GM12872 (cell line): Measurements from ENCODE around the gene VPS37B.

Experiments
- TF ChIP-seq, protein P1 (sequence below): IDR thresholded peaks from 3 replicates; pipeline ENCODE4 v1.5.1; 2011; ENCODE audit warnings: low read depth, mild to moderate bottlenecking, low read length, moderate library complexity; ENCODE audit not compliant: insufficient read depth

VPS37B gene

GRCh38 chr12:122860040-122860853 is 35.7 kb downstream of the VPS37B start:
- TF ChIP-seq, protein P1, sequence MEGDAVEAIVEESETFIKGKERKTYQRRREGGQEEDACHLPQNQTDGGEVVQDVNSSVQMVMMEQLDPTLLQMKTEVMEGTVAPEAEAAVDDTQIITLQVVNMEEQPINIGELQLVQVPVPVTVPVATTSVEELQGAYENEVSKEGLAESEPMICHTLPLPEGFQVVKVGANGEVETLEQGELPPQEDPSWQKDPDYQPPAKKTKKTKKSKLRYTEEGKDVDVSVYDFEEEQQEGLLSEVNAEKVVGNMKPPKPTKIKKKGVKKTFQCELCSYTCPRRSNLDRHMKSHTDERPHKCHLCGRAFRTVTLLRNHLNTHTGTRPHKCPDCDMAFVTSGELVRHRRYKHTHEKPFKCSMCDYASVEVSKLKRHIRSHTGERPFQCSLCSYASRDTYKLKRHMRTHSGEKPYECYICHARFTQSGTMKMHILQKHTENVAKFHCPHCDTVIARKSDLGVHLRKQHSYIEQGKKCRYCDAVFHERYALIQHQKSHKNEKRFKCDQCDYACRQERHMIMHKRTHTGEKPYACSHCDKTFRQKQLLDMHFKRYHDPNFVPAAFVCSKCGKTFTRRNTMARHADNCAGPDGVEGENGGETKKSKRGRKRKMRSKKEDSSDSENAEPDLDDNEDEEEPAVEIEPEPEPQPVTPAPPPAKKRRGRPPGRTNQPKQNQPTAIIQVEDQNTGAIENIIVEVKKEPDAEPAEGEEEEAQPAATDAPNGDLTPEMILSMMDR: peak; percentile 90

GRCh38 chr12:122859303-122860039 is 36.5 kb downstream of the VPS37B start:
- TF ChIP-seq, protein P1: no peak

GRCh38 chr12:122858591-122859302 is 37.2 kb downstream of the VPS37B start:
- TF ChIP-seq, protein P1: no peak

GRCh38 chr12:122858171-122858570 is 37.8 kb downstream of the VPS37B start:
- TF ChIP-seq, protein P1: no peak

DNA sequence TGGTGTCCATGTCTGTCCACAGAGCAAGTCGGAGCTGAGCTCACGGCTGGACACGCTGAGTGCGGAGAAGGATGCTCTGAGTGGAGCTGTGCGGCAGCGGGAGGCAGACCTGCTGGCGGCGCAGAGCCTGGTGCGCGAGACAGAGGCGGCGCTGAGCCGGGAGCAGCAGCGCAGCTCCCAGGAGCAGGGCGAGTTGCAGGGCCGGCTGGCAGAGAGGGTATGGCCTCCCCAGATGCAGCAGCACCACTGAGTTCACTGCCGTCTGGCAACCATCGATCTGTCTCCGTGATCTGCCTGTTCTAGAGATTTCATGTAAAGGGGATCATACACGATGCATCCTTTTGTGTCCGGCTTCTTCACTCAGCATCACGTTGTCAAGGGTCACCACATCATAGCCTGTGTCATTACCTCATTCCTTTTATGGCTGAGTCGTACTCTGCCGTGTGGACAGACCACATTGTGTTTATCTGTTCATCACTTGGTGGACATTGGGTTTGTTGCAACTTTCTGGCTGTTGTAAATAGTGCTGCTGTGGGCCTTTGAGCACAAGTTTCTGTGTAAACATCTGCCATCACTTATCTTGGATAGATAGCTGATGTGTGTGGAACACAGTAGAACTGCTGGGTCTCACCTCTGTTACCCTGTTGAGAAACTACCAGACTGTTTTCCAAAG is 38.8 kb downstream of the VPS37B start:
- TF ChIP-seq, protein P1: no peak

- TF ChIP-seq, protein P1: no peak
Observed at GRCh38 chr12:122855928-122856831, 39.7 kb downstream of the VPS37B start.
